GM13976 (cell line): Measurements from ENCODE around the gene PBX1.
"Not testable (repeated sequence)": the region's sequence is repeated elsewhere in the genome, so short reads cannot be mapped to it uniquely, and the experiment has no call there.

Source experiments
- DNase-seq: peaks from one replicate; pipeline ENCODE4 v3.0.0; 2012; ENCODE audit warnings: low spot score
- CTCF ChIP-seq: IDR thresholded peaks from 2 replicates; pipeline ENCODE4 v1.5.1; 2012; ENCODE audit warnings: borderline replicate concordance, mild to moderate bottlenecking; ENCODE audit not compliant: insufficient read depth; ENCODE audit errors: extremely low read depth, missing control alignments, control extremely low read depth
- in situ Hi-C: fragments of 300-500 bp; cut with MboI; formaldehyde crosslinking; loops from one replicate; pipeline ENCODE4 v1.12.0; 2022; ENCODE audit warnings: low sequenced_read_pairs, mixed read lengths, inconsistent platforms; ENCODE audit not compliant: unreplicated experiment

The PBX1 gene

GRCh38 chr1:164518692-164519332, 40.2 kb upstream of the PBX1 start:
- in situ Hi-C loops = no loop called here
- TF ChIP-seq CTCF = no peak
- DNase-seq = no peak

DNA sequence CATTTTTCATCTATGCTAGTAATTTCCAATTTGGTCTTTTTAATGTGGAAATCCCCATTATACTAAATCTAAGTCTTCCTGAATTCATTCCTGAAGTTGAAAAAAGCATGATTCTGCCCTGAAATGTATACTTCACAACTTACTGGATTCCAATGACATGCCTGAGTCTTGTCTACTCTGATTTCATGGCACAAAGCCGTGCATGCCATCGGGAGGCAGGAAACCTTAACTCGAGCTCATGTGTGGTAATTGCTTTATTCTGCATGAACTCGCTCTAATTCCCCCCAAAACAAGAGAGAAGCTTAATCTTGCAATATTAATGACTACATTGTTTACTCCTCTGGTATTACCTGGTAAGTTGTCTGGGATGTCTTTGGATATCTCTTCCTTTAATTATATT, 39.6 kb upstream of the PBX1 start:
- no peak for TF ChIP-seq CTCF
- DNase-seq = no peak
- in situ Hi-C loops = no loop called here

GRCh38 chr1:164524810-164525209, 34.2 kb upstream of the PBX1 start:
- in situ Hi-C loops = no loop called here
- no peak for TF ChIP-seq CTCF
- DNase-seq = no peak

- in situ Hi-C loops = no loop called here
- no peak for TF ChIP-seq CTCF
- DNase-seq = no peak
These were observed 23.9 kb upstream of the PBX1 start for GRCh38 chr1:164534863-164535610.

- in situ Hi-C loops, DNase-seq: not testable (repeated sequence)
These were observed 6.5 kb upstream of the PBX1 start for GRCh38 chr1:164552463-164552988.

- in situ Hi-C loops = no loop called here
- DNase-seq = no peak
- no peak for TF ChIP-seq CTCF
These were observed 1.7 kb upstream of the PBX1 start for GRCh38 chr1:164557270-164557669.
